H1 (cell line): ENCODE data around the gene TTC28. TPM values are rescaled to one million over a fixed set of nuclear protein-coding genes. Genes with fewer than 3 reads are reported as not detected.

Source experiments
- CTCF ChIA-PET: fragments of 300-600 bp; sonication (Branson Sonifier 250); formaldehyde crosslinking; loops from one replicate; lab custom pipeline; 2021; ENCODE audit not compliant: partially characterized antibody; lab: Charles Lee
- POLR2A ChIA-PET: fragments of 300-600 bp; sonication (Branson Sonifier 250); formaldehyde crosslinking; loops from one replicate; lab custom pipeline; 2021; ENCODE audit warnings: inconsistent platforms; ENCODE audit not compliant: partially characterized antibody; lab: Charles Lee
- DNase-seq, 2 experiments: peaks; one replicate each; pipeline versions ENCODE4 v3.0.0 to v3.0.0-alpha.2; 2010 to 2022; ENCODE audit warnings: low spot score in 2 of 2, low read depth in 1 of 2, mixed read lengths in 1 of 2
- FAIRE-seq: peaks from 2 replicates; lab custom pipeline; 2011; peaks lifted over from hg19 to GRCh38; lab: Jason Lieb, UNC
- H2AFZ ChIP-seq: 2 replicates; pipeline ENCODE4 v1.8.1; 2012; ENCODE audit warnings: low read length, inconsistent platforms
- H2AK5ac ChIP-seq: 2 replicates; pipeline ENCODE4 v1.6.1; 2013; ENCODE audit warnings: low read depth, low read length
- H2BK120ac ChIP-seq: replicated peaks from 2 replicates; pipeline ENCODE3; 2013; ENCODE audit warnings: low read depth, low read length, inconsistent platforms
- H2BK12ac ChIP-seq: 2 replicates; pipeline ENCODE4 v1.6.1; 2013; ENCODE audit warnings: low read depth, low read length
- H2BK15ac ChIP-seq: 2 replicates; pipeline ENCODE4 v1.6.1; 2013; ENCODE audit warnings: low read length
- H2BK20ac ChIP-seq: 2 replicates; pipeline ENCODE4 v1.6.1; 2013; ENCODE audit warnings: low read length
- H2BK5ac ChIP-seq: 2 replicates; pipeline ENCODE4 v1.6.1; 2013; ENCODE audit warnings: low read depth, low read length
- H3K14ac ChIP-seq: 2 replicates; pipeline ENCODE4 v1.6.1; 2013; ENCODE audit warnings: inconsistent platforms; ENCODE audit not compliant: insufficient read length
- H3K18ac ChIP-seq: 2 replicates; pipeline ENCODE4 v1.6.1; 2013; ENCODE audit warnings: low read length; ENCODE audit errors: extremely low read depth
- H3K23ac ChIP-seq: 2 replicates; pipeline ENCODE4 v1.6.1; 2013; ENCODE audit warnings: inconsistent platforms; ENCODE audit not compliant: insufficient read length
- H3K23me2 ChIP-seq: 2 replicates; pipeline ENCODE4 v1.6.1; 2013; ENCODE audit warnings: low read depth, low read length
- H3K27ac ChIP-seq: 2 replicates; pipeline ENCODE4 v1.6.1; 2011; ENCODE audit warnings: low read depth, low read length, inconsistent platforms
- H3K27me3 ChIP-seq, 4 experiments: replicated peaks in 1 of 4; 1 replicate in 1 of 4; 2 replicates in 3 of 4; pipeline versions ENCODE4 v1.6.1 to v1.8.1; 2011 to 2013; ENCODE audit warnings: low read length in 3 of 4, mild to moderate bottlenecking in 3 of 4, inconsistent platforms in 2 of 4, mixed read lengths in 2 of 4, moderate library complexity in 1 of 4; ENCODE audit not compliant: control insufficient read depth in 3 of 4, insufficient read depth in 3 of 4; ENCODE audit errors: extremely low read depth in 1 of 4
- H3K36me3 ChIP-seq, 4 experiments: 2 replicates each; pipeline versions ENCODE4 v1.6.1 to v1.8.1; 2011 to 2013; ENCODE audit warnings: mild to moderate bottlenecking in 4 of 4, low read length in 3 of 4, moderate library complexity in 2 of 4, control low read depth in 1 of 4, inconsistent platforms in 1 of 4; ENCODE audit not compliant: insufficient read depth in 4 of 4, control insufficient read depth in 2 of 4
- H3K4ac ChIP-seq: replicated peaks from 2 replicates; pipeline ENCODE3; 2013; ENCODE audit warnings: low read length, low read depth, mixed read lengths, inconsistent platforms; ENCODE audit not compliant: insufficient read length
- H3K4me1 ChIP-seq, 4 experiments: replicated peaks in 1 of 4; 1 replicate in 1 of 4; 2 replicates in 3 of 4; pipeline versions ENCODE4 v1.6.1 to v1.8.1; 2011 to 2013; ENCODE audit warnings: low read length in 3 of 4, inconsistent platforms in 2 of 4, mixed read lengths in 1 of 4; ENCODE audit not compliant: insufficient read depth in 4 of 4, control insufficient read depth in 3 of 4
- H3K4me2 ChIP-seq, 2 experiments: 2 replicates each; pipeline versions ENCODE4 v1.6.1 to v1.8.1; 2011 to 2013; ENCODE audit warnings: low read depth in 2 of 2, low read length in 2 of 2, control low read depth in 1 of 2, inconsistent platforms in 1 of 2, mild to moderate bottlenecking in 1 of 2; ENCODE audit not compliant: insufficient read depth in 1 of 2
- H3K4me3 ChIP-seq, 4 experiments: fragments of 200-600, 300-600 bp in 1 of 4; sonication (generic), shearing (Covaris generic), sonication (Bioruptor Twin) in 1 of 4; 2 replicates each; pipeline versions ENCODE4 v1.5.1 to v1.8.1; 2011 to 2016; ENCODE audit warnings: low read length in 4 of 4, low read depth in 3 of 4, control low read depth in 2 of 4, inconsistent platforms in 2 of 4, mild to moderate bottlenecking in 2 of 4, mixed read lengths in 1 of 4, moderate library complexity in 1 of 4; ENCODE audit not compliant: insufficient read depth in 2 of 4; ENCODE audit errors: extremely low read depth in 1 of 4
- H3K56ac ChIP-seq: replicated peaks from 2 replicates; pipeline ENCODE3; 2013; ENCODE audit warnings: low read depth, mild to moderate bottlenecking, mixed read lengths, low read length, inconsistent platforms; ENCODE audit not compliant: insufficient read length
- H3K79me1 ChIP-seq: 2 replicates; pipeline ENCODE4 v1.6.1; 2013; ENCODE audit warnings: low read depth, low read length, control low read depth
- H3K79me2 ChIP-seq, 2 experiments: 2 replicates each; pipeline versions ENCODE4 v1.6.1 to v1.8.1; 2012 to 2013; ENCODE audit warnings: low read length in 2 of 2, mild to moderate bottlenecking in 2 of 2, inconsistent platforms in 1 of 2; ENCODE audit not compliant: insufficient read depth in 2 of 2, control insufficient read depth in 1 of 2
- H3K9ac ChIP-seq, 4 experiments: replicated peaks in 1 of 4; 1 replicate in 1 of 4; 2 replicates in 3 of 4; pipeline versions ENCODE4 v1.6.1 to v1.8.1; 2011 to 2013; ENCODE audit warnings: low read depth in 3 of 4, low read length in 3 of 4, control low read depth in 2 of 4, mild to moderate bottlenecking in 2 of 4, moderate library complexity in 2 of 4, inconsistent platforms in 1 of 4; ENCODE audit errors: extremely low read depth in 1 of 4
- H3K9me3 ChIP-seq, 2 experiments: 2 replicates each; pipeline versions ENCODE4 v1.6.1 to v1.8.1; 2012 to 2013; ENCODE audit warnings: mild to moderate bottlenecking in 2 of 2, moderate library complexity in 2 of 2, control low read depth in 1 of 2, inconsistent platforms in 1 of 2, low read depth in 1 of 2, low read length in 1 of 2, mixed read lengths in 1 of 2; ENCODE audit not compliant: insufficient read depth in 2 of 2
- H4K20me1 ChIP-seq, 2 experiments: replicated peaks in 1 of 2; 2 replicates each; pipeline versions ENCODE3 to v1.8.1; 2011 to 2013; ENCODE audit warnings: inconsistent platforms in 2 of 2, low read length in 2 of 2, mild to moderate bottlenecking in 1 of 2; ENCODE audit not compliant: insufficient read depth in 2 of 2, control insufficient read depth in 1 of 2
- H4K5ac ChIP-seq: 2 replicates; pipeline ENCODE4 v1.6.1; 2013; ENCODE audit warnings: low read length, low read depth, mixed read lengths, inconsistent platforms; ENCODE audit not compliant: insufficient read length
- H4K8ac ChIP-seq: 2 replicates; pipeline ENCODE4 v1.8.0; 2013; ENCODE audit warnings: mild to moderate bottlenecking, moderate library complexity, low read length, inconsistent platforms; ENCODE audit not compliant: insufficient read depth; ENCODE audit errors: extremely low read depth
- H4K91ac ChIP-seq: replicated peaks from 2 replicates; pipeline ENCODE3; 2013; ENCODE audit warnings: low read length, mixed read lengths, inconsistent platforms; ENCODE audit not compliant: insufficient read length
- HDAC6 ChIP-seq: IDR thresholded peaks from one replicate; pipeline ENCODE4 v1.7.1; 2012; ENCODE audit warnings: low read depth, mild to moderate bottlenecking, inconsistent platforms, low read length, moderate library complexity
- MAFK ChIP-seq: IDR thresholded peaks from 2 replicates; pipeline ENCODE4 v1.6.1; 2012; ENCODE audit warnings: low read depth, mild to moderate bottlenecking, improper control_type of control experiment, low read length
- polyA plus RNA-seq, 7 experiments: library from polyadenylated mRNA; depleted of rRNA in 3 of 7; stranded (reverse) in 5 of 7; unstranded in 2 of 7; fragments of >200 nt in 5 of 7; fragments of 200-250 nt in 2 of 7; gene quantifications; 1 replicate in 5 of 7; 2 replicates in 1 of 7; 4 replicates in 1 of 7; pipeline versions ENCODE4 v1.2.1 to v1.2.3, GENCODE V29; 2011 to 2013; ENCODE audit warnings: missing spikeins in 2 of 7, mixed read lengths in 2 of 7
- total RNA-seq: library from RNA; stranded (reverse); fragmentation: NEBNext Ultra II Directional; extraction: Animal tissue kit (Norgen Biotek cat#: 25700); gene quantifications from 2 replicates; pipeline ENCODE4 v1.2.1, GENCODE V29; 2021

TTC28 gene
- total and polyA plus RNA-seq, 2 of the 8 experiments (the other 6 are each of a cell fraction or from before 2014, with no cell fraction given) = 2.6 to 12.6 TPM

DNA sequence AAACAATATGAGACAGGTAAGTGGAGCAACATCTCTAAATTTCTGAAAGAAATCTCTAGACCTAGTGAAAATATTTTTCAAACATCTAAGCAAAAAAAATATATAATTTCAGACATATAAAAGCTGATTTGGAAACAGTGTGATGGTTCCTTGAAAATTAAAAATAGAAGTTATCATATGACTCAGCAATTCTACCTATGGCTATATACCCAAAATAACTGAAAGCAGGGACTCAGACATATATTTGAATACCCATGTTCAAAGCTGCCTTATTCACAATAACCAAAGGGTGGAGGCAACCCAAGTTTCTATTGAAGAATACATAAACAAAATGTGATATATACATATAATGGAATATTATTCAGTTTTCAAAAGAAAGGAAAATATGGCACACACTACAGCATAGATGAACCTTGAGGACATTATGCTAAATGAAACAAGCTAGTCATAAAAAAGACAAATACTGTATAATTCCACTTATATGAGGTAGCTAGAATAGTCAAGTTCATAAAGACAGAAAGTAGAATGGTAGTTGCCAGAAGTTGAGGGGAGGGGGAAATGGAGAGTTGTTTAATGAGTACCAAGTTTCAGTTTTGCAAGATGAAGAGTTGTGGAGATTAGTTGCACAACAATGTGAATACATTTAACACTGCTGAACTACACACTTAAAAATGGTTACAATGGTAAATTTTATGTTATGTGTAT, 300.4 kb downstream of the TTC28 start:
- POLR2A ChIA-PET = no interaction called here
- Histone ChIP-seq H3K4me1 (peaks cover 0 to 2% (median 0%) of the 10 kb centered on the region in 4 experiments; a peak in 2 of 7 replicates), H2BK120ac (no peak overlapping the region), H3K79me1 (no peaks in the 10 kb centered on the region), H3K23ac (no peak overlapping the region)
- TF ChIP-seq MAFK (peak; percentile 46; the same call in 1 of the 2 replicates), HDAC6 (no peak)
- TF ChIP-seq, all 59 proteins: peak for 1
- no peak overlapping the region for H2AFZ ChIP-seq
- no peak overlapping the region for H3K4me3 ChIP-seq
- H3K4ac ChIP-seq = no peak overlapping the region
- H2BK5ac ChIP-seq = no peak overlapping the region
- H3K27me3 ChIP-seq = no peaks in the 10 kb centered on the region
- H4K5ac ChIP-seq = no peak overlapping the region
- DNase-seq (no peak), FAIRE-seq (no peak)
- H3K56ac ChIP-seq = no peak overlapping the region
- H3K18ac ChIP-seq = no peak overlapping the region
- H2AK5ac ChIP-seq = no peak overlapping the region
- H3K9me3 ChIP-seq = no peaks in the 10 kb centered on the region
- no peak overlapping the region for H2BK20ac ChIP-seq
- H3K4me2 ChIP-seq = no peak overlapping the region
- no peak overlapping the region for H3K9ac ChIP-seq
- no peaks in the 10 kb centered on the region for H3K79me2 ChIP-seq
- no peaks in the 10 kb centered on the region for H3K36me3 ChIP-seq
- H4K20me1 ChIP-seq = no peaks in the 10 kb centered on the region
- CTCF ChIA-PET = interaction anchor here (0.9 kb wide), 1 partner anchor 249 kb away, joined by 4 read pairs; no protein-coding TSS in a partner anchor
- no peak overlapping the region for H2BK12ac ChIP-seq
- no peak overlapping the region for H4K91ac ChIP-seq
- H3K27ac ChIP-seq = no peak overlapping the region
- H4K8ac ChIP-seq = no peak overlapping the region
- H3K23me2 ChIP-seq = no peaks in the 10 kb centered on the region
- no peak overlapping the region for H2BK15ac ChIP-seq
- no peak overlapping the region for H3K14ac ChIP-seq
